ENCODE data around the gene CCDC144A. TPM values are rescaled to one million over a fixed set of nuclear protein-coding genes. Genes with fewer than 3 reads are reported as not detected.
"Not testable (repeated sequence)": the region's sequence is repeated elsewhere in the genome, so short reads cannot be mapped to it uniquely, and the experiment has no call there.

CCDC144A gene
- total RNA-seq, 1 experiment from 2014 or later, result 2.5 TPM

DNA sequence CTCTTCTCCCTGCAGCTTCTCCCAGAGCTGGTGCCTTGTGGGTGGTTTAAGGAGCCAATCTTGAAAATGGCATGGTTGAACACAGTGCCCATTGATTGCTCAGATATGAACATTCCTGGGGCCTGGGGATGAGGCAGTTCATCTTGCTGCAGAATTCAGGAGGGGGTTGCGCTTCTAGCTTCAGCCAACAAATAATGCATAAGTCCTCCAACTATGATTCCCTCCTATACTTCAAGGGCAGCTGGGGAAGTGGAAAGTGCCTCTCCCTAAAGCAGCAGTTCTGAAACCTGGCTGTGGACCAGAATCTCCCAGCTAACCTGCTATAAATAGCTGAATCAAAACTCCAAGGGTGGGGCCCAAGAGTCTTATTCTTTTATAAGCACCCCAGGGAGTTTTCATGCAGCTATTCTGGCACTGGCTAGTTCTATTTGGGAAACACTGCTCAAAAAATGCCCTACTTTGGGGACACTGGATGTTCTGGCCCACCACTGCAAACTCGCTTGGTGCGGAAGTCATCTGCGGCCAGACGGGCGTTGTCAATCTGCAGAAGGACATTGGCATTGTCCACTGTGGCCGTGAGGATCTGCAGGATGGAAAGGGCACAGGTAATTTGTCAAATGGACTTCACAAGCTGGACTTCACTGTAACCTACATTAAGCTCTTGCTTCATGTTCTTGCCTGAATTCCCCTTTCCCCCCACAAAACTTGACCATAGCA, 130.3 kb downstream of the CCDC144A start:
- no TSS peak for BruUV-seq (replicated peaks)
- no peaks in the 10 kb centered on the region for H3K36me3 ChIP-seq (ENCODE audit: insufficient read depth, low read length, poor library complexity, severe bottlenecking)
- ChIA-PET POLR2A (ENCODE audit: low non-redundant PET) (no interaction called here), CTCF (no interaction called here)
- DNase-seq (ENCODE audit: low spot score), result no peak
- no peaks in the 10 kb centered on the region for H3K9me3 ChIP-seq (ENCODE audit: low read depth, low read length, poor library complexity, severe bottlenecking)
- H3K4me3 ChIP-seq (ENCODE audit: low read depth, low read length, poor library complexity, severe bottlenecking), result no peak overlapping the region
- intact Hi-C loops (cut with micrococcal nuclease; ENCODE audit: unreplicated experiment), result no loop called here
- no peaks in the 10 kb centered on the region for H3K27me3 ChIP-seq (replicated peaks; ENCODE audit: insufficient read depth, low read depth, low read length, poor library complexity)
- no peaks in the 10 kb centered on the region for H3K4me1 ChIP-seq (ENCODE audit: insufficient read depth, low read length, poor library complexity, severe bottlenecking)
- TF ChIP-seq, protein P1, sequence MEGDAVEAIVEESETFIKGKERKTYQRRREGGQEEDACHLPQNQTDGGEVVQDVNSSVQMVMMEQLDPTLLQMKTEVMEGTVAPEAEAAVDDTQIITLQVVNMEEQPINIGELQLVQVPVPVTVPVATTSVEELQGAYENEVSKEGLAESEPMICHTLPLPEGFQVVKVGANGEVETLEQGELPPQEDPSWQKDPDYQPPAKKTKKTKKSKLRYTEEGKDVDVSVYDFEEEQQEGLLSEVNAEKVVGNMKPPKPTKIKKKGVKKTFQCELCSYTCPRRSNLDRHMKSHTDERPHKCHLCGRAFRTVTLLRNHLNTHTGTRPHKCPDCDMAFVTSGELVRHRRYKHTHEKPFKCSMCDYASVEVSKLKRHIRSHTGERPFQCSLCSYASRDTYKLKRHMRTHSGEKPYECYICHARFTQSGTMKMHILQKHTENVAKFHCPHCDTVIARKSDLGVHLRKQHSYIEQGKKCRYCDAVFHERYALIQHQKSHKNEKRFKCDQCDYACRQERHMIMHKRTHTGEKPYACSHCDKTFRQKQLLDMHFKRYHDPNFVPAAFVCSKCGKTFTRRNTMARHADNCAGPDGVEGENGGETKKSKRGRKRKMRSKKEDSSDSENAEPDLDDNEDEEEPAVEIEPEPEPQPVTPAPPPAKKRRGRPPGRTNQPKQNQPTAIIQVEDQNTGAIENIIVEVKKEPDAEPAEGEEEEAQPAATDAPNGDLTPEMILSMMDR (conservative IDR thresholded peaks at IDR 0.05; ENCODE audit: low read depth, low read length), result no peak
- no peak for TF ChIP-seq EZH2 (IDR thresholded peaks at IDR 0.05; ENCODE audit: borderline replicate concordance, low read depth, low read length, poor library complexity, severe bottlenecking)
- H3K27ac ChIP-seq (ENCODE audit: low read depth, low read length, poor library complexity, severe bottlenecking), result no peak overlapping the region

- no peak for DNase-seq (ENCODE audit: low spot score)
- Histone ChIP-seq H3K36me3 (ENCODE audit: insufficient read depth, low read length, poor library complexity, severe bottlenecking) (no peaks in the 10 kb centered on the region), H3K27ac (ENCODE audit: low read depth, low read length, poor library complexity, severe bottlenecking) (no peak overlapping the region), H3K4me3 (ENCODE audit: low read depth, low read length, poor library complexity, severe bottlenecking) (no peak overlapping the region), H3K27me3 (replicated peaks; ENCODE audit: insufficient read depth, low read depth, low read length, poor library complexity) (no peaks in the 10 kb centered on the region), H3K9me3 (ENCODE audit: low read depth, low read length, poor library complexity, severe bottlenecking) (no peaks in the 10 kb centered on the region), H3K4me1 (ENCODE audit: insufficient read depth, low read length, poor library complexity, severe bottlenecking) (no peaks in the 10 kb centered on the region)
- BruUV-seq (replicated peaks), result no TSS peak
- intact Hi-C loops (cut with micrococcal nuclease; ENCODE audit: unreplicated experiment), result no loop called here
- POLR2A ChIA-PET (ENCODE audit: low non-redundant PET), result no interaction called here
- CTCF ChIA-PET, result no interaction called here
- no peak for TF ChIP-seq EZH2 (IDR thresholded peaks at IDR 0.05; ENCODE audit: borderline replicate concordance, low read depth, low read length, poor library complexity, severe bottlenecking)
- TF ChIP-seq, protein P1 (conservative IDR thresholded peaks at IDR 0.05; ENCODE audit: low read depth, low read length), result no peak
Observed at GRCh38 chr17:16820979-16821543, 131.0 kb downstream of the CCDC144A start.

DNA sequence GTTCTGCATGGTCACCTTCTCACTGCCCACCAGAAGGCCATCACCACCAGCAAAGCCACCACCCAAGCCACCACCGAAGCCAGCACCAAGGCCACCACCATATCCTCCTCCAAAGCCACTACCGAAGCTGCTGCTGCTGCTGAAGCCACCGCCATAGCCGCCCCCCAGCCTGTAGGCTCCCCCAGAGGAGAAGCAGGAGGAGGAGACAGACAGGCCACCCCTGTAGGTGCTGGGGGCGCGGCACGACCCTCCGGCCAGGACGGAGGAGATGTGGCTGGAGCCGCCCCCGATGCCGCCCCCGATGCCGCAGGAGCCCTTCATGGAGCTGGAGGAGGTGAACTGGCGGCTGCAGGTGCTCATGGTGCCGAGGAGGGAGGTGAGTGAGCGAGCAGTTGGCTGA, 132.1 kb downstream of the CCDC144A start:
- H3K4me3 ChIP-seq (ENCODE audit: low read depth, low read length, poor library complexity, severe bottlenecking); intact Hi-C loops (cut with micrococcal nuclease; ENCODE audit: unreplicated experiment); CTCF ChIA-PET; DNase-seq (ENCODE audit: low spot score); H3K36me3 ChIP-seq (ENCODE audit: insufficient read depth, low read length, poor library complexity, severe bottlenecking); H3K27me3 ChIP-seq (replicated peaks; ENCODE audit: insufficient read depth, low read depth, low read length, poor library complexity); POLR2A ChIA-PET (ENCODE audit: low non-redundant PET); H3K4me1 ChIP-seq (ENCODE audit: insufficient read depth, low read length, poor library complexity, severe bottlenecking); H3K9me3 ChIP-seq (ENCODE audit: low read depth, low read length, poor library complexity, severe bottlenecking); H3K27ac ChIP-seq (ENCODE audit: low read depth, low read length, poor library complexity, severe bottlenecking); BruUV-seq (replicated peaks): not testable (repeated sequence)

DNA sequence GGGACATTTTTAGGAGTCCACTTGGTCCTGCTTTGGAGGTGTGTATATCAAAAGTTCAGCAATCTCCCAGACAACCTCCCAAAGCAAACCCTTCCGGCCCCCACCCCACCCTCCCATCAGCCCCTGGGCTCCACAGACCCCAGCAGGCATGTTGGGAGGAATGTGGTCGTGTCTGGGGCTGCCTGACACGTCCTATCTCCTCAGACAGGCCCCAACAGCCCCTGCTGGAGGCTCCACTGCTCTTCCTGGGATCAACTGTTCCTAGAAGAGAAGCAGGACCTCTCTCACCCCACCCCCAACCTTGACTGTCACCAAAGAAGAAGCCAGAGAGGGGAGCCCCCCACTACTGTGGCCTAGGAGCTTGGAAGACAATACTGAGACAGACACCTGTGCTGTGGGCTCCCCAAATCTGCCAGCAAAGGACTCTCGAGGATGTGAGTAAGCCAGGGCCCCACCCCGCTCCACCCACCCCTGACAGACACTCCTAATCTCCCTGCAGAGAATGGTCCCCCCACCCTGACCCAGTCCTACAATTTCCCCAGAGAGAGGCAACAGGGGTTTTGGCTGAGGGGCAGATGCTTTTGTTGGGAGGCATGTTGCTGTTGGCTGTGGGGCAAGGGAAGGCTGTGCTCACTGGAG, 133.8 kb downstream of the CCDC144A start:
- POLR2A ChIA-PET (ENCODE audit: low non-redundant PET); H3K36me3 ChIP-seq (ENCODE audit: insufficient read depth, low read length, poor library complexity, severe bottlenecking); H3K9me3 ChIP-seq (ENCODE audit: low read depth, low read length, poor library complexity, severe bottlenecking); H3K4me3 ChIP-seq (ENCODE audit: low read depth, low read length, poor library complexity, severe bottlenecking); CTCF ChIA-PET; H3K27me3 ChIP-seq (replicated peaks; ENCODE audit: insufficient read depth, low read depth, low read length, poor library complexity); H3K27ac ChIP-seq (ENCODE audit: low read depth, low read length, poor library complexity, severe bottlenecking); intact Hi-C loops (cut with micrococcal nuclease; ENCODE audit: unreplicated experiment); H3K4me1 ChIP-seq (ENCODE audit: insufficient read depth, low read length, poor library complexity, severe bottlenecking); DNase-seq (ENCODE audit: low spot score); BruUV-seq (replicated peaks): not testable (repeated sequence)

Other genes with a start within 250 kb of the CCDC144A start
- gene LRRC75A, start 198.0 kb upstream of the CCDC144A start, total RNA-seq (2021), result 2.8 and 3.6 TPM in 2 replicates
- 10.0 and 13.7 TPM in 2 replicates for gene ZNF287, start 121.0 kb upstream of the CCDC144A start, total RNA-seq (2021)
- 9.1 and 9.2 TPM in 2 replicates for gene ZNF624, start 36.4 kb upstream of the CCDC144A start, total RNA-seq (2021)